ENCODE measurements around the gene PPCDC.

Gene PPCDC

DNA sequence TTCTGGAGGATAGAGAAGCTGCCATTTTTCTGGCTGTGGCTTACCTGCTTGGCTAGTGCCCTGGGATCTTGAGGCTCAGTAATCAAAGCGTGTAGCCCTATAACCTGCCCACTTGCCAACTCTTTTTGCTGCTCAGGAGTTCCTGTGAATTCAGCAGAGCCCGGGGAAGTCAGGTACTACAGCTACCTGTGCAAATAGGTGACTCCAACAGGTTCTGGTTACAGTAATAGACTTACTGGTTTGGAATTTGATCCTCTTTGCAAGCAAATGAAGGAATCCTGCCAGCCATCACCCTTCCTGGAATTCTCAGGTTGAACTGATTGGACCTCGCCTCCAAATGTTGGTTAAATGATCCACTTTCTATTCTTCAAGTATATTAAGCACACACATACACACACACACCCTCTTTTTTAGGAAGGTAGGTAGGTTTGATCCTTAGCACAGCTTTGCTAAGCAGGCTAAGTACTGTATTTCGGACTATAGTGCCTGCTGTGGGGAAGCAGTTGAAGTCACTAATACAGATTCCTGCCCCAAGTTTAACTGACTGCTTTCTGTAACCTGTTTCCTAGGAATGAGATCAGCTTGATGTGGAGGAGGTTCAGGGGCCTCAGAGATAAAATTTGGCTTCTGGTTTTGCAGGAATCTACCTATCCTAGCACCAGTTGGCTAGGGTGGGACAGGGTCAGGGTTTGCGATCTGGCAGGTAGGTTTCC is 2.3 kb downstream of the PPCDC start:
- H3K4me3 Mint-ChIP-seq = peak overlapping the region; percentile 91
- peaks cover 25% of the 10 kb centered on the region for H3K4me1 Mint-ChIP-seq
- peak overlapping the region; percentile 93 for H3K27ac Mint-ChIP-seq
- peaks cover 8% of the 10 kb centered on the region for H3K36me3 Mint-ChIP-seq (ENCODE audit: low read depth)
- no peak for DNase-seq
- no peak for ATAC-seq
- no peaks in the 10 kb centered on the region for H3K9me3 Mint-ChIP-seq
- no peaks in the 10 kb centered on the region for H3K27me3 Mint-ChIP-seq

DNA sequence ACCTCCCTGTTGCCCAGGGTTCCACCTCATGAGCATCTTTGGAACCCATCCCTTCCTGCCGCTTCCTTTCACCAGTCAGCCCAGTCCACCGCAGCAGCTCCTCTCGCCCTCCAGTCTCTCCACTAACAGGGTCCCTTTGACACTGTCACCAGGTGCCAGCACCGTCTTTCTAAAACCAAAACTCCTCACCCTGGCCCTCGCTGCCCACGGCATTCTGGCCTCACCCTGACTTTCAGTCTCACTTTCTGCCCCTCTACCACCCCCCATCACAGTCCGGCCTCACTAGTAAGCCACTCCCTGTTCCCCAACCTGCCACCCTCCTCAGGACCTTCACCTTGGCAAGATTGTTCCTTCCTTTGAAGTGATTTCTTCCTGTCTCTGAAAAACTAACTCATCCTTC is 4.2 kb downstream of the PPCDC start:
- no peak overlapping the region for H3K4me3 Mint-ChIP-seq
- ATAC-seq (no peak), DNase-seq (no peak)
- no peaks in the 10 kb centered on the region for H3K27me3 Mint-ChIP-seq
- peaks cover 16% of the 10 kb centered on the region for H3K36me3 Mint-ChIP-seq (ENCODE audit: low read depth)
- peak overlapping the region; percentile 19 for H3K27ac Mint-ChIP-seq
- peaks cover 37% of the 10 kb centered on the region for H3K4me1 Mint-ChIP-seq
- no peaks in the 10 kb centered on the region for H3K9me3 Mint-ChIP-seq

DNA sequence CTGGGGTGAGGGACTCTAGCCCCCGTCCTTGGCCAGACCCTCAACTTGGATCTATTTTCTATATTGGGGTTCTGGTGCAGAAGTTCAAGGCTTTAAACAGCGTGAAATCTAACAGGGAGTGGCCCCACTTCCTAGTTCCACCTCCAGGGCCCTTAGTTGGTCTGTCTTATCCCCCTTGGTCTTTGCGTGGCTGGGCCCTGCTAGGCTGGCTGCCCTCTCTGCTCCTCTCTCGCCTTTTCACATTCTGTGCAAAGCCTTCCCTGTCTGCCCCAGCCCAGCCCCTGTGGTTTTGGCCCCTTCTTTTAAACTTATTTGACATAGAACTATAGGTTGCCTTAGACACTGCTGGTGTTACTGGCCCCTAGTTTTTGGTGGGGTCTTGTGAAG is 5.6 kb downstream of the PPCDC start:
- ATAC-seq (no peak), DNase-seq (no peak)
- Mint-ChIP-seq H3K9me3 (no peaks in the 10 kb centered on the region), H3K36me3 (ENCODE audit: low read depth) (peaks cover 19% of the 10 kb centered on the region), H3K4me1 (peaks cover 40% of the 10 kb centered on the region), H3K27ac (no peak overlapping the region), H3K4me3 (no peak overlapping the region), H3K27me3 (no peaks in the 10 kb centered on the region)

DNA sequence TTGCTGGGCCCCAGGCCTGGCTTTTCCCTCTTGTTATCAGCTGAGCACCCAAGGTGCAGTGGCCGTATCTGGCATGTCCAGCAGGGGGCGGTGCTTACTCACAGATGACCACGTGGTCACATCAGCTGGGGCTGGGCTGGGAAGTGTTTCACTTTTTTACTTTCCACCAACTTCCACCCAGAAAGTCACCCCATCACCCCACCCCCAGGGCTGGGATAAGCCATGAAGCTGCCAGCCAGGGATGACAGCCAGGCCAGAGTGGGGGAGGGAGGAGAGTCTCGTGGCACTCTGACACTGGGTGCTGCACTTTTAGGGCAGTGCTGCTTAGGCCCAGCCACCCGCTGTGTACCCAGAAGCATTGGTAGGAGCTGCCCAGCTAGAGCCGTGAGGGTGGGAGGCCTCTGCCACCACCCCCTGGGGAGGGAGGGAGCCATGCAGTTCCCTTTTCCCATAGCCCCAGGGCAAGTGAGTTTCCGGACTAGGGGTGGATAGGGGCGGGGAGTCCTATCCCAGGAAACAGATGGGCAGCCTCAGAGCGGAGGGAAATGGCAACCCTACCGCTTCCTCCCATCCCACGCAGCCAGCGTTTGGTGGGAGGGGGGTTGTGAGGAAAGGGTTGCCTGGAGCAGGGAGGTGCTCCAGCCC is 6.1 kb downstream of the PPCDC start:
- peaks cover 36% of the 10 kb centered on the region for H3K4me1 Mint-ChIP-seq
- H3K27ac Mint-ChIP-seq = no peak overlapping the region
- DNase-seq (peak; percentile 92), ATAC-seq (peak; percentile 86)
- H3K36me3 Mint-ChIP-seq (ENCODE audit: low read depth) = peaks cover 19% of the 10 kb centered on the region
- no peak overlapping the region for H3K4me3 Mint-ChIP-seq
- H3K9me3 Mint-ChIP-seq = no peaks in the 10 kb centered on the region
- no peaks in the 10 kb centered on the region for H3K27me3 Mint-ChIP-seq

DNA sequence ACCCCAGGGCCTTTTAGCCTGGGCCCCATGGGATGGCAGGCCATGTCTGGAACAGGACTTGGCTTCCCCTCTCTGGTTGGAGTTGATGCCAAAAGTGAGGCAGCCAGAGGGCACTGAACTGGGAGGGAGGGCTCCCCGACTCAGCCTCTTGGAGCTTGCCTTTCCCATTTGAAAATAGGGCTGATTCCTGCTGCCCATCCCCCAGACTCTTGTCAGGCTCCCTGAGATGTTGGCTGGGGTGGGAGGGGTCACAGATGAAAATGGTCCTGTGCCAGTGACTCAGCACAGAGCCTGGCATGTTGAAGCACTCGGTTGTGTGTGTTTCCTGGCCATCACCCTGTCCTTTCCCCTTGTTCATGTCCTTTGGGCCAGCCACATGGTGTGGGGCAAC is 6.6 kb downstream of the PPCDC start:
- ATAC-seq (no peak), DNase-seq (no peak)
- Mint-ChIP-seq H3K27ac (no peak overlapping the region), H3K9me3 (no peaks in the 10 kb centered on the region), H3K36me3 (ENCODE audit: low read depth) (peaks cover 19% of the 10 kb centered on the region), H3K4me1 (peaks cover 31% of the 10 kb centered on the region), H3K27me3 (no peaks in the 10 kb centered on the region), H3K4me3 (no peak overlapping the region)

DNA sequence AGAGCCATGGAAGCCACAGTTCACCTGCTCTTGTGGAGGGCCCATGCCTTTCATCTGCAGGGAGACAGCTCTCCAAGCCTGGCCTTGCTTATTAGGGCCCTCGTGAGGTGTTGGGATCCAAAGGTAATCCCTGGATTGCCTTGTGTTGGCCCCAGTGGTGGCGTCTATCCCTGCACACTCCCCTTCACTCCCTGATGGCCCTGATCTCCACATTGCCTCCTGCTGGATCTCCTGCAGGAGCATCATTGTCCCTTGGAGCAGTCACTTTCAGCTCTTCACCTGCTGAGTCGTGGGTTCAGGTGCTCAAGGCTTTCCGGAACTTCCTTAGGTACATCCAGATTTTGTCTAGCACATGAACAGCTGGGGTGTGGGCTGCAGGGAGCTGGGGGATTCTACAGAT is 7.0 kb downstream of the PPCDC start:
- ATAC-seq = no peak
- H3K27me3 Mint-ChIP-seq = no peaks in the 10 kb centered on the region
- H3K4me1 Mint-ChIP-seq = peaks cover 28% of the 10 kb centered on the region
- no peak overlapping the region for H3K4me3 Mint-ChIP-seq
- H3K9me3 Mint-ChIP-seq = no peaks in the 10 kb centered on the region
- peaks cover 19% of the 10 kb centered on the region for H3K36me3 Mint-ChIP-seq (ENCODE audit: low read depth)
- DNase-seq = no peak
- H3K27ac Mint-ChIP-seq = no peak overlapping the region

DNA sequence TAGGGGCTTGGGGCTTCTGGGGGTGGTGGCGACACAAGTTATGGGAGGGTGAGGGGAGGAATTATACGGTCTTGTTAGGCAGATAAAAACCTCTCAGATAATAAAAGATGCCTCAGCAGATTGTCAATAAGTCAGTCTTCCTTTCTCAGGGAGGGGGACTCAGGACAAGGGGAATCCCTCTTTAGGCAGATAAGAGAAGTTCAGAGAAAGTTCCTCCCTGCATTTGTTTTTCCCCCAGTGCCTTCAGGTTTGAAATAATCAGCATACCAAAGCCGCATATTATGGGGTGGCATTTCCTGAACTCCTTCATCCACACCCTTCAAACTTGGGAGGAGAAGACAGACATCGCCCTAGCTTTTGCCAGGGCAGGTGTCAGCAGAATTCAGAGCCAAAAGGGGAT is 8.5 kb downstream of the PPCDC start:
- Mint-ChIP-seq H3K4me3 (no peak overlapping the region), H3K36me3 (ENCODE audit: low read depth) (peaks cover 22% of the 10 kb centered on the region), H3K27me3 (no peaks in the 10 kb centered on the region), H3K4me1 (peaks cover 34% of the 10 kb centered on the region), H3K9me3 (no peaks in the 10 kb centered on the region), H3K27ac (no peak overlapping the region)
- ATAC-seq (no peak), DNase-seq (no peak)

DNA sequence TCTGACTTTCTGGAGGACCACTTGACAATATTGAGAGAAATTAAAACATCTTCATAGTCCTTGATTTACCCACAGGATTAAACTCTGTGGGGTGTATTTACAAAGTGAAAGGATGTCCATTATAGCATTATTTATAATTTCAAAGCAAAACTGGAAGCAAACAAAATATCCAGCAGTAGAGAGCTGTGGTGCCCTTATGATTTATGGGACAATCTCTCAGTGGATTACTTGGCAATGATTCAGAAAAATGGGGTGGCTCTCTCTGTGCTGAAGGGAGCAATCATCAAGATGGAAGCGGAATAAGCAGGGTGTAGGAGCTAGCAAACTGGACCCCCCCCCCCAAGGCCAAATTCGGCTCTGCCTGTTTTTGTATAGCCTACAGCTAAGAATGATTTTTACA is 9.0 kb downstream of the PPCDC start:
- Mint-ChIP-seq H3K27me3 (no peaks in the 10 kb centered on the region), H3K36me3 (ENCODE audit: low read depth) (peaks cover 26% of the 10 kb centered on the region), H3K27ac (no peak overlapping the region), H3K4me3 (no peak overlapping the region), H3K9me3 (no peaks in the 10 kb centered on the region), H3K4me1 (peaks cover 40% of the 10 kb centered on the region)
- DNase-seq (no peak), ATAC-seq (no peak)

DNA sequence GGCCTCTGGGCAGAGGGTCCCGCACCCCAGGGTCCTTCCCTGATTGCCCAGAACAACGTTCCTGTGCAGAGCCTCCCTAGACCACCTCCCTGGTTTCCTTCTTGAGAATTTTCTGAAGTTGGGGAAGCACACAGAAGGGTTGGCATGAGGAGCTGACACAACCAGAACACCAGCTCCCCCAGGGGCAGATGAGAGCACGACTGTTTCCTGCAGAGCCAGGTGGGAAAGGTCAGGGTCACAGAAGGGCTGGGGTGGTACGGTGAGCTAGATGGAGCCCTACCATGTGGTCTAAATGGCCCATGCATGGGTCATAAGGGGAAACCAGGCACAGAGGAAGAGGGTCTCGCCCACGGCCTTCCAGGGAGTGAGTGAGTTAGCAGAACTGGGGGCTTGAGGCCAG is 10.4 kb downstream of the PPCDC start:
- H3K4me1 Mint-ChIP-seq = peaks cover 48% of the 10 kb centered on the region
- H3K9me3 Mint-ChIP-seq = no peaks in the 10 kb centered on the region
- peak; percentile 29 for ATAC-seq
- DNase-seq = no peak
- no peak overlapping the region for H3K4me3 Mint-ChIP-seq
- peaks cover 30% of the 10 kb centered on the region for H3K36me3 Mint-ChIP-seq (ENCODE audit: low read depth)
- H3K27me3 Mint-ChIP-seq = no peaks in the 10 kb centered on the region
- no peak overlapping the region for H3K27ac Mint-ChIP-seq

DNA sequence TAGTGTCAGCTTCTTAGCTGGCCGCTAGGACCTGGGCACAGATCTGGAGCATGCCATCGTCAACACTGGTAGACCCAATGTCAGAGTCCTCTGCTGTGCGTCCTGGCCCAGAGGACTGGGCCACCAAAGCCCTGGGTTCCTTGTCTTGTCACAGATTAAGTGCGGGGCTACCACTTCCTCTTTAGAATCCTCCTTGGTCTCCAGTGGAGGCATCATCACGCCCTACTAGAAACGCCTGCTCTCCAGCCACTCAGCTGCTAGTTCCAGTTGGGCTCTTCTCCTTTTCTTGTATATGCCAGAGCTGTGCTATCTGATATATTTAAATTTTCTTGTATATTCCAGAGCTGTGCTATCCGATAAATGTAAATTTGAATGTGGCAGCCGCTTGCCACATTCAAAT is 11.2 kb downstream of the PPCDC start:
- ATAC-seq (no peak), DNase-seq (no peak)
- Mint-ChIP-seq H3K4me3 (no peak overlapping the region), H3K4me1 (peaks cover 48% of the 10 kb centered on the region), H3K27ac (no peak overlapping the region), H3K27me3 (no peaks in the 10 kb centered on the region), H3K9me3 (no peaks in the 10 kb centered on the region), H3K36me3 (ENCODE audit: low read depth) (peaks cover 27% of the 10 kb centered on the region)

DNA sequence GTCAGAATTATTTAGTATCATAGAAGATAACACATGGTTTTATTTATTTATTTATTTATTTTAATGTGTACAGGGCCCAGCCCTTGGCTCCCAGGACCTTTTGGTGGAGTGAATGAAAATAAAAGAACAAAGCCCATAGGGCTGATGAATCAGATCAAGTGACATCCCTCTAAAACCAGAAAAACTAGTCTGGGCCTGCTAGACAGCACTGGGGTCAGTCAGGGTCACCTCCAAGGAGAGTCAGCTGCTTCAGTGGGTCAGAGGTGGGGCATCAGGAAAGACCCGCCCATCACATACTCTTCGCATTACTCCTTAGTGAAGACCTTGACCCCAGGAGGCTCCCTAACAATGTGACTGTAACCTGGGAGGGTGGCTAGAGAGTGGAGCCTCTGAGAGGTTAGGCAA is 12.8 kb downstream of the PPCDC start:
- H3K27ac Mint-ChIP-seq = no peak overlapping the region
- ATAC-seq (no peak), DNase-seq (no peak)
- H3K27me3 Mint-ChIP-seq = no peaks in the 10 kb centered on the region
- no peak overlapping the region for H3K4me3 Mint-ChIP-seq
- H3K36me3 Mint-ChIP-seq (ENCODE audit: low read depth) = peaks cover 20% of the 10 kb centered on the region
- H3K4me1 Mint-ChIP-seq = peaks cover 45% of the 10 kb centered on the region
- no peaks in the 10 kb centered on the region for H3K9me3 Mint-ChIP-seq

DNA sequence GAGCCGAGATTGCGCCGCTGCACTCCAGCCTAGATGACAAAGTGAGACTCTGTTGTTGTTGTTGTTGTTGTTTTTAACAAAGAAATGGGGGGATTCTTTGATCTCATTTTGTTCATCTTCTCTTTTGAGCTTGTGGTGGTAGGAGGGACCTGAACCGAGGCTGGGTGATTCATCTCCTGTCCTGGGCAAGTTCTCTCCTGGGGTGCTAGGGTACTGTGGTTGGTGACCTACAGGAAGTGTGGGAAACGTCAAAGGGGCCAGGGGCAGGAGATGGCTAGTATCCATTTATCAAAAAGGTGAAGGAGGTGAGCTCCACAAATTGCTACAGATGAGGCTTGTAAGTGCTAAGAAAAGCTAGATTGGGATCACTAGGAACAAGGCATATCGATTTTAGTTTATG is 14.3 kb downstream of the PPCDC start:
- peak; percentile 29 for DNase-seq
- peaks cover 41% of the 10 kb centered on the region for H3K4me1 Mint-ChIP-seq
- H3K4me3 Mint-ChIP-seq = no peak overlapping the region
- H3K36me3 Mint-ChIP-seq (ENCODE audit: low read depth) = peaks cover 15% of the 10 kb centered on the region
- no peaks in the 10 kb centered on the region for H3K9me3 Mint-ChIP-seq
- peak; percentile 56 for ATAC-seq
- no peak overlapping the region for H3K27ac Mint-ChIP-seq
- H3K27me3 Mint-ChIP-seq = no peaks in the 10 kb centered on the region

DNA sequence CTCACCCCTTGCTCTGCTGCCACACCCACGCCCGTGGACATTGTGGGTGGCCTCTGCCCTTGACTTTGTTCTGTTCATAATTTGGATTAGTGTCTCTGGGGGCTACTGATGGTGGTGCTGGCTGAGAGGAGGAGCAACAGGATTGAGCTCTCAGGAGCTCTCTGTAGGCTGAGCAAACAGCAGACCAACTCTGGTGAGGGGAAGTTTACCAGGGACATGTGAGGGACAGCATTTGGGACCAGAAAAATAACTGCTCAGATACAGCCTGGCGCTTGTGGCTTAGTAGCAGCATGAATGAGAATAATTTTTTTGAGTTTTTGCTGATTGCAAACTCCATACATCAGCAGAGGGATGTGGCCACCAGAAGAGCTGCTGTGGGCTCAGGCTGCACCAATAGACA is 14.8 kb downstream of the PPCDC start:
- DNase-seq = no peak
- ATAC-seq = no peak
- Mint-ChIP-seq H3K27ac (no peak overlapping the region), H3K4me1 (peaks cover 46% of the 10 kb centered on the region), H3K27me3 (no peaks in the 10 kb centered on the region), H3K36me3 (ENCODE audit: low read depth) (peaks cover 15% of the 10 kb centered on the region), H3K9me3 (no peaks in the 10 kb centered on the region), H3K4me3 (no peak overlapping the region)

DNA sequence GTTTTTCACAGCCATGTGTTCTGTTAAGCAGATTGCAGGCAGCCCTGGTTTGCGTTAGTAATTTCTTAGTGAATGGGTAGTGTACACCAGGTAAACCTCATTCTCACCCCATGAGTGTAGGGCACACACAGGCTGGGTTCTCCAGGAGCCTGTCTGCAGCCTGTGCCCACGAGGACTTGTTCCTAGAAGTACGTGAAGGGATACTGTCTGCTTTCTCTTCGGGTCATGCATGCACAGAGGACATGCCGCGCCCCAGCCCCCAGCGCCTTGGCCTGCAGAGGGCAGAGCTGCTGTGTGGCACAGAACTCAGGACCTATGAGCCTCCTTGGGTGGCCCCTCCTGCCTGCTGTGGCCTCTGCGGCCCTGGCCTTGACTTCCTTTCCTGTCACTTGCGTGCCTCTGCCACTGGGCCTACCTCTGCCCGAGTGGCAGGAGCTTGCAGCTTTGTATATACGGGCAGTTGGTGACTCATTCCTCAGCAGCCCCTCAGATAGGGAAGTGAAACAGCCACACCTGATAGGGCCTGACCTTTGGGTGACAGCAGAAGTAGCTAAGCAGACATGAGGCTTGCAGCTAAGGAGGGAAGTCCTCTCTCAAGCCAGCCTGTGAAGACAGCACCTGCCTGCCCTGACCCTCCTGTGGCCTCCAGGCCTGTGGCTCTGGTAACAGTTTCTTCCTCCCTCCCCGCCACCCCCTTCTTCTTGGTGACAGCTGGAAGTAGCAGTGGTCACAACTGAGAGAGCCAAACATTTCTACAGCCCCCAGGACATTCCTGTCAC is 19.5 kb downstream of the PPCDC start:
- H3K9me3 Mint-ChIP-seq = no peaks in the 10 kb centered on the region
- H3K27ac Mint-ChIP-seq = peak overlapping the region; percentile 54
- peaks cover 60% of the 10 kb centered on the region for H3K4me1 Mint-ChIP-seq
- ATAC-seq (peak; percentile 94), DNase-seq (peak; percentile 73)
- H3K36me3 Mint-ChIP-seq (ENCODE audit: low read depth) = peaks cover 13% of the 10 kb centered on the region
- no peaks in the 10 kb centered on the region for H3K27me3 Mint-ChIP-seq
- H3K4me3 Mint-ChIP-seq = no peak overlapping the region
